Posterior cingulate gyrus (tissue), 11 donors: ENCODE results near the gene EIF5A.

ENCODE experiments used
- DNase-seq, 10 donors: peaks; one replicate each; pipeline versions ENCODE4 v3.0.0 to v3.0.0-alpha.2; 2020 to 2021; ENCODE audit warnings: mixed read lengths in 3 of 10
- intact Hi-C: fragments of 100-400 bp; cut with DNase I; formaldehyde crosslinking; loops from one replicate; pipeline ENCODE4 v1.15.1; 2023

EIF5A gene

GRCh38 chr17:7283471-7284216 is 23.8 kb upstream of the EIF5A start:
- intact Hi-C loops = no loop called here
- no peak for DNase-seq

- intact Hi-C loops = no loop called here
- no peak for DNase-seq
Observed at GRCh38 chr17:7284911-7285310, 22.5 kb upstream of the EIF5A start.

- DNase-seq = peak in 1 of 10 donors; percentile 52
- intact Hi-C loops = no loop called here
Observed at GRCh38 chr17:7285679-7286078, 21.7 kb upstream of the EIF5A start.

- intact Hi-C loops = no loop called here
Observed at GRCh38 chr17:7289256-7290032, 18.0 kb upstream of the EIF5A start.

GRCh38 chr17:7290166-7290565 is 17.3 kb upstream of the EIF5A start:
- intact Hi-C loops = no loop called here
- DNase-seq = no peak

More at GRCh38 chr17:7289256-7290032, 18.0 kb upstream of the EIF5A start:
- DNase-seq = no peak

GRCh38 chr17:7290685-7291084 is 16.7 kb upstream of the EIF5A start:
- peak in 1 of 10 donors; percentile 54 for DNase-seq
- intact Hi-C loops = no loop called here

- peak in 2 of 10 donors; percentile 16 to 26 for DNase-seq
- intact Hi-C loops = no loop called here
Observed at GRCh38 chr17:7292194-7292593, 15.2 kb upstream of the EIF5A start.

- DNase-seq = peak in 2 of 10 donors; percentile 55 to 75
- intact Hi-C loops = no loop called here
Observed at GRCh38 chr17:7292729-7293128, 14.7 kb upstream of the EIF5A start.

- DNase-seq = peak in 2 of 10 donors; percentile 30 to 36
- intact Hi-C loops = no loop called here
Observed at GRCh38 chr17:7293159-7293558, 14.3 kb upstream of the EIF5A start.

- intact Hi-C loops = no loop called here
- DNase-seq = peak in 2 of 10 donors; percentile 64 to 66
Observed at GRCh38 chr17:7293816-7294613, 13.4 kb upstream of the EIF5A start.

- peak in 6 of 10 donors; percentile 6 to 88 (median 39) for DNase-seq
- intact Hi-C loops = loop anchor here (5.0 kb wide), 1 partner anchor 247 kb away; no protein-coding TSS in a partner anchor
Observed at GRCh38 chr17:7294614-7295153, 12.7 kb upstream of the EIF5A start, which contains the start of gene YBX2. Gene YBX2, minus strand, starts transcription at chr17:7294639. Its CDS starts 139 bp downstream, at chr17:7294500.

GRCh38 chr17:7295230-7296180 is 11.9 kb upstream of the EIF5A start:
- intact Hi-C loops = loop anchor here (1.0 to 5.0 kb wide), 2 partner anchors 15 to 248 kb away; no protein-coding TSS in a partner anchor
- no peak for DNase-seq

- peak; percentile 66 to 97 (median 78) for DNase-seq
- intact Hi-C loops = loop anchor here (1.0 to 5.0 kb wide), 2 partner anchors 16 to 249 kb away; no protein-coding TSS in a partner anchor
Observed at GRCh38 chr17:7296189-7296861, 11.1 kb upstream of the EIF5A start.

GRCh38 chr17:7304179-7304578 is 3.2 kb upstream of the EIF5A start:
- intact Hi-C loops = no loop called here
- DNase-seq = no peak

- intact Hi-C loops = loop anchor here (2.0 kb wide), 2 partner anchors 21 to 55 kb away; partner anchors contain the start of genes ELP5 and NEURL4
- peak in 5 of 10 donors; percentile 29 to 91 (median 42) for DNase-seq
Observed at GRCh38 chr17:7307686-7308624, 527 bp downstream of the EIF5A start.

- DNase-seq = peak in 8 of 10 donors; percentile 32 to 89 (median 55)
- intact Hi-C loops = no loop called here
Observed at GRCh38 chr17:7308625-7309433, 1.4 kb downstream of the EIF5A start.
